GM12878 (cell line): ENCODE data around the gene SNAP29. TPM values are rescaled to one million over a fixed set of nuclear protein-coding genes. Genes with fewer than 3 reads are reported as not detected.

Source experiments
- ATAC-seq: fragments of 200-7000 bp; cut with Tn5 transposase; 3 replicates; pipeline ENCODE4 v1.9.1; 2020; ENCODE audit warnings: mild to moderate bottlenecking, moderate library complexity
- BruUV-seq: library from RNA; stranded (reverse); fragments of 400-500 nt; replicated peaks from 2 replicates; lab custom pipeline; 2021; lab: Mats Ljungman, UMichigan
- CTCF ChIA-PET: fragments of 300-600 bp; sonication (Branson Sonifier 250); formaldehyde crosslinking; extraction: SDS; loops from one replicate; lab custom pipeline; 2021; ENCODE audit warnings: inconsistent platforms; lab: Yijun Ruan, JAX
- POLR2A ChIA-PET: fragments of 350-600 bp; formaldehyde crosslinking; extraction: SDS; loops from one replicate; lab custom pipeline; 2021; ENCODE audit warnings: inconsistent platforms; lab: Charles Lee
- RAD21 ChIA-PET: fragments of 300-600 bp; sonication (Branson Sonifier 250); formaldehyde crosslinking; loops from one replicate; lab custom pipeline; 2023; ENCODE audit warnings: antibody characterized with exemption; ENCODE audit not compliant: unreplicated experiment; lab: Charles Lee
- SMC1A ChIA-PET: fragments of 300-600 bp; sonication (Branson Sonifier 250); formaldehyde crosslinking; loops from one replicate; lab custom pipeline; 2023; ENCODE audit not compliant: unreplicated experiment, uncharacterized antibody; lab: Charles Lee
- DNase-seq: peaks from one replicate; pipeline ENCODE4 v3.0.0-alpha.2; 2011; ENCODE audit warnings: low read depth, low spot score
- FAIRE-seq: peaks from 3 replicates; lab custom pipeline; 2011; peaks lifted over from hg19 to GRCh38; lab: Jason Lieb, UNC
- H2AFZ ChIP-seq: 2 replicates; pipeline ENCODE4 v1.6.0; 2011; ENCODE audit warnings: low read depth, low read length, control low read depth; ENCODE audit not compliant: control insufficient read depth
- H3K27ac ChIP-seq: 2 replicates; pipeline ENCODE4 v1.5.1; 2011; ENCODE audit warnings: control low read depth; ENCODE audit not compliant: control insufficient read depth, insufficient read depth
- H3K27me3 ChIP-seq, 2 experiments: replicated peaks in 1 of 2; 2 replicates each; pipeline versions ENCODE4 v1.6.0 to v1.6.1; 2011; ENCODE audit warnings: low read length in 1 of 2; ENCODE audit not compliant: control insufficient read depth in 2 of 2, insufficient read depth in 2 of 2
- H3K36me3 ChIP-seq, 2 experiments: 2 replicates each; pipeline ENCODE4 v1.5.1; 2011; ENCODE audit warnings: low read length in 1 of 2; ENCODE audit not compliant: control insufficient read depth in 2 of 2, insufficient read depth in 2 of 2
- H3K4me1 ChIP-seq: 2 replicates; pipeline ENCODE4 v1.6.1; 2011; ENCODE audit warnings: mild to moderate bottlenecking, low read length, moderate library complexity, mixed read lengths; ENCODE audit not compliant: control insufficient read depth, insufficient read depth
- H3K4me2 ChIP-seq: 2 replicates; pipeline ENCODE4 v1.6.0; 2011; ENCODE audit warnings: control low read depth; ENCODE audit not compliant: control insufficient read depth, insufficient read depth
- H3K4me3 ChIP-seq: fragments of 200-600 bp; sonication (generic); 2 replicates; pipeline ENCODE4 v1.5.1; 2016
- H3K79me2 ChIP-seq: 2 replicates; pipeline ENCODE4 v1.6.0; 2011; ENCODE audit warnings: low read length; ENCODE audit not compliant: control insufficient read depth, insufficient read depth
- H3K9ac ChIP-seq: 2 replicates; pipeline ENCODE4 v1.8.0; 2011; ENCODE audit warnings: low read length, control low read depth, mixed read lengths; ENCODE audit not compliant: control insufficient read depth, insufficient read depth
- H3K9me3 ChIP-seq: replicated peaks from 3 replicates; pipeline ENCODE4 v1.5.1; 2011; ENCODE audit warnings: mild to moderate bottlenecking, low read length; ENCODE audit not compliant: control insufficient read depth, insufficient read depth
- H4K20me1 ChIP-seq: 2 replicates; pipeline ENCODE4 v1.6.0; 2011; ENCODE audit not compliant: control insufficient read depth, insufficient read depth
- ASH2L ChIP-seq: fragments of 300-600, 200-600 bp; sonication (generic); IDR thresholded peaks from 2 replicates; pipeline ENCODE4 v1.6.1; 2017; ENCODE audit warnings: low read depth, mild to moderate bottlenecking, borderline replicate concordance
- BRCA1 ChIP-seq: IDR thresholded peaks from 2 replicates; pipeline ENCODE4 v1.6.1; 2011; ENCODE audit warnings: low read depth, low read length, improper control_type of control experiment
- FOS ChIP-seq: IDR thresholded peaks from 3 replicates; pipeline ENCODE4 v1.6.1; 2011; ENCODE audit warnings: borderline replicate concordance; ENCODE audit not compliant: insufficient read length; ENCODE audit errors: extremely low read depth
- GATAD2B ChIP-seq: fragments of 450-650 bp; conservative IDR thresholded peaks from 2 replicates; pipeline ENCODE4 v1.6.1; 2017; ENCODE audit warnings: low read depth, mild to moderate bottlenecking, moderate library complexity
- HDAC2 ChIP-seq: fragments of 200-600 bp; sonication (generic); IDR thresholded peaks from 2 replicates; pipeline ENCODE4 v1.6.1; 2017
- HDGF ChIP-seq: fragments of 450-650 bp; IDR thresholded peaks from 2 replicates; pipeline ENCODE4 v1.6.1; 2016; ENCODE audit warnings: antibody characterized with exemption
- NFXL1 ChIP-seq: fragments of 450-650 bp; IDR thresholded peaks from 2 replicates; pipeline ENCODE4 v1.6.1; 2017; ENCODE audit warnings: antibody characterized with exemption, mild to moderate bottlenecking, borderline replicate concordance
- NR2C2 ChIP-seq: IDR thresholded peaks from 2 replicates; pipeline ENCODE4 v1.6.1; 2011; ENCODE audit warnings: borderline replicate concordance, low read depth; ENCODE audit not compliant: control insufficient read depth, insufficient read length
- PML ChIP-seq: IDR thresholded peaks from 2 replicates; pipeline ENCODE4 v1.6.1; 2012; ENCODE audit warnings: low read length, inconsistent platforms
- POLR2A ChIP-seq: IDR thresholded peaks from 2 replicates; pipeline ENCODE4 v1.6.1; 2011; ENCODE audit warnings: low read depth, mild to moderate bottlenecking, low read length
- RCOR1 ChIP-seq: conservative IDR thresholded peaks from 2 replicates; pipeline ENCODE4 v1.6.1; 2012; ENCODE audit warnings: low read depth, low read length, improper control_type of control experiment
- SMARCA5 ChIP-seq: fragments of 450-650 bp; IDR thresholded peaks from 2 replicates; pipeline ENCODE4 v1.6.1; 2017; ENCODE audit warnings: mild to moderate bottlenecking
- SMC3 ChIP-seq: IDR thresholded peaks from 2 replicates; pipeline ENCODE4 v1.6.1; 2011; ENCODE audit warnings: low read length, improper control_type of control experiment, borderline replicate concordance
- TCF3 ChIP-seq: IDR thresholded peaks from 2 replicates; pipeline ENCODE4 v1.6.1; 2012; ENCODE audit warnings: low read depth, mild to moderate bottlenecking, low read length, borderline replicate concordance; ENCODE audit not compliant: insufficient read depth
- YY1 ChIP-seq: IDR thresholded peaks from 2 replicates; pipeline ENCODE4 v1.6.1; 2011; ENCODE audit warnings: low read depth, mild to moderate bottlenecking, low read length
- ZNF217 ChIP-seq: fragments of 450-650 bp; IDR thresholded peaks from 2 replicates; pipeline ENCODE4 v1.6.1; 2017; ENCODE audit warnings: antibody characterized with exemption, mild to moderate bottlenecking
- ZNF274 ChIP-seq: IDR thresholded peaks from one replicate; pipeline ENCODE4 v1.8.0; 2011; ENCODE audit not compliant: insufficient read length, insufficient read depth
- WGBS: methylation state at CpG from one replicate; pipeline ENCODE4 v1.1.6; 2016; ENCODE audit warnings: low lambda C conversion rate; ENCODE audit not compliant: insufficient replicate concordance, insufficient coverage; ENCODE audit errors: missing lambda C conversion rate; 5-methylcytosine and 5-hydroxymethylcytosine counted together
- in situ Hi-C: fragments of 300-500 bp; cut with MboI; formaldehyde crosslinking; loops from 9 replicates; pipeline ENCODE4 v1.14.3; 2018; ENCODE audit warnings: mixed read lengths
- intact Hi-C: fragments of 100-400 bp; cut with micrococcal nuclease; formaldehyde crosslinking; loops from one replicate; pipeline ENCODE4 v1.14.2; 2022; ENCODE audit not compliant: unreplicated experiment
- polyA plus RNA-seq, 11 experiments: library from polyadenylated mRNA; depleted of rRNA in 4 of 11; unstranded in 6 of 11; stranded (reverse) in 5 of 11; fragments of >200 nt; fragmentation: Nextera tagmentation in 4 of 11; fragmentation: Illumina TruSeq in 1 of 11; extraction: Ambion mirVana in 4 of 11; extraction: Trizol in 1 of 11; gene quantifications; 1 replicate in 1 of 11; 2 replicates in 10 of 11; pipeline versions ENCODE4 v1.2.1 to v1.2.3, GENCODE V29; 2011 to 2016; ENCODE audit warnings: inconsistent platforms in 2 of 11, missing spikeins in 2 of 11, low read depth in 1 of 11
- total RNA-seq, 4 experiments: library from RNA; depleted of rRNA in 3 of 4; stranded (reverse); fragments of >200 nt in 3 of 4; fragmentation: Illumina TruSeq in 1 of 4; extraction: Trizol in 1 of 4; gene quantifications; 2 replicates each; pipeline versions ENCODE4 v1.2.1 to v1.2.3, GENCODE V29; 2013 to 2021
- TF ChIP-seq, protein P1 (sequence below): IDR thresholded peaks from 2 replicates; pipeline ENCODE4 v1.6.1; 2012; ENCODE audit warnings: improper control_type of control experiment, low read depth, low read length; ENCODE audit not compliant: insufficient replicate concordance
- TF ChIP-seq, protein P2 (sequence below): fragments of 450-650 bp; formaldehyde crosslinking; IDR thresholded peaks from 2 replicates; pipeline ENCODE4 v1.4.0; 2020; ENCODE audit warnings: mild to moderate bottlenecking, moderate library complexity

The SNAP29 gene
- total and polyA plus RNA-seq, 10 of the 15 experiments (the other 5 are each of a cell fraction or from before 2014, with no cell fraction given): 4.7 to 45.7 (median 27.9) TPM

DNA sequence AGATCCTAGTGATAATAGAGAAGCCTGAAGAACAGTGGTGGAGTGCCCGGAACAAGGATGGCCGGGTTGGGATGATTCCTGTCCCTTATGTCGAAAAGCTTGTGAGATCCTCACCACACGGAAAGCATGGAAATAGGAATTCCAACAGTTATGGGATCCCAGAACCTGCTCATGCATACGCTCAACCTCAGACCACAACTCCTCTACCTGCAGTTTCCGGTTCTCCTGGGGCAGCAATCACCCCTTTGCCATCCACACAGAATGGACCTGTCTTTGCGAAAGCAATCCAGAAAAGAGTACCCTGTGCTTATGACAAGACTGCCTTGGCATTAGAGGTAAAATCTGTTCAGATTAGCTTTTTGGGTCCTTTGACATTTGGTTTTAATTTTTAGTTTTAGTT is 75.1 kb downstream of the SNAP29 start:
- no peaks in the 10 kb centered on the region for H3K9me3 ChIP-seq
- peaks cover 14 to 30% of the 10 kb centered on the region in 2 experiments for H3K36me3 ChIP-seq
- in situ Hi-C loops: no loop called here
- POLR2A ChIA-PET: interaction anchor here (0.6 kb wide), 2 partner anchors 21 to 63 kb away, joined by 3 to 7 read pairs; no protein-coding TSS in a partner anchor
- FAIRE-seq (no peak), ATAC-seq (no peak), DNase-seq (no peak)
- H3K4me3 ChIP-seq: no peak overlapping the region
- no peak overlapping the region for H2AFZ ChIP-seq
- H3K9ac ChIP-seq: no peak overlapping the region
- H3K27me3 ChIP-seq: no peaks in the 10 kb centered on the region
- SMC1A ChIA-PET: no interaction called here
- CTCF ChIA-PET: interaction anchor here (0.6 kb wide), 1 partner anchor 19 kb away, joined by 3 read pairs; no protein-coding TSS in a partner anchor
- intact Hi-C loops: no loop called here
- no peak overlapping the region for H3K4me2 ChIP-seq
- BruUV-seq: no TSS peak
- TF ChIP-seq HDGF: no peak
- no peak for TF ChIP-seq NR2C2
- TF ChIP-seq PML: no peak
- no peak for TF ChIP-seq YY1
- no peak for TF ChIP-seq GATAD2B
- TF ChIP-seq ZNF274: no peak
- no peak for TF ChIP-seq BRCA1
- no peak for TF ChIP-seq NFXL1
- no peak for TF ChIP-seq TCF3
- TF ChIP-seq FOS: no peak
- TF ChIP-seq HDAC2: no peak
- TF ChIP-seq ZNF217: no peak
- no peak for TF ChIP-seq POLR2A
- TF ChIP-seq, protein P1, sequence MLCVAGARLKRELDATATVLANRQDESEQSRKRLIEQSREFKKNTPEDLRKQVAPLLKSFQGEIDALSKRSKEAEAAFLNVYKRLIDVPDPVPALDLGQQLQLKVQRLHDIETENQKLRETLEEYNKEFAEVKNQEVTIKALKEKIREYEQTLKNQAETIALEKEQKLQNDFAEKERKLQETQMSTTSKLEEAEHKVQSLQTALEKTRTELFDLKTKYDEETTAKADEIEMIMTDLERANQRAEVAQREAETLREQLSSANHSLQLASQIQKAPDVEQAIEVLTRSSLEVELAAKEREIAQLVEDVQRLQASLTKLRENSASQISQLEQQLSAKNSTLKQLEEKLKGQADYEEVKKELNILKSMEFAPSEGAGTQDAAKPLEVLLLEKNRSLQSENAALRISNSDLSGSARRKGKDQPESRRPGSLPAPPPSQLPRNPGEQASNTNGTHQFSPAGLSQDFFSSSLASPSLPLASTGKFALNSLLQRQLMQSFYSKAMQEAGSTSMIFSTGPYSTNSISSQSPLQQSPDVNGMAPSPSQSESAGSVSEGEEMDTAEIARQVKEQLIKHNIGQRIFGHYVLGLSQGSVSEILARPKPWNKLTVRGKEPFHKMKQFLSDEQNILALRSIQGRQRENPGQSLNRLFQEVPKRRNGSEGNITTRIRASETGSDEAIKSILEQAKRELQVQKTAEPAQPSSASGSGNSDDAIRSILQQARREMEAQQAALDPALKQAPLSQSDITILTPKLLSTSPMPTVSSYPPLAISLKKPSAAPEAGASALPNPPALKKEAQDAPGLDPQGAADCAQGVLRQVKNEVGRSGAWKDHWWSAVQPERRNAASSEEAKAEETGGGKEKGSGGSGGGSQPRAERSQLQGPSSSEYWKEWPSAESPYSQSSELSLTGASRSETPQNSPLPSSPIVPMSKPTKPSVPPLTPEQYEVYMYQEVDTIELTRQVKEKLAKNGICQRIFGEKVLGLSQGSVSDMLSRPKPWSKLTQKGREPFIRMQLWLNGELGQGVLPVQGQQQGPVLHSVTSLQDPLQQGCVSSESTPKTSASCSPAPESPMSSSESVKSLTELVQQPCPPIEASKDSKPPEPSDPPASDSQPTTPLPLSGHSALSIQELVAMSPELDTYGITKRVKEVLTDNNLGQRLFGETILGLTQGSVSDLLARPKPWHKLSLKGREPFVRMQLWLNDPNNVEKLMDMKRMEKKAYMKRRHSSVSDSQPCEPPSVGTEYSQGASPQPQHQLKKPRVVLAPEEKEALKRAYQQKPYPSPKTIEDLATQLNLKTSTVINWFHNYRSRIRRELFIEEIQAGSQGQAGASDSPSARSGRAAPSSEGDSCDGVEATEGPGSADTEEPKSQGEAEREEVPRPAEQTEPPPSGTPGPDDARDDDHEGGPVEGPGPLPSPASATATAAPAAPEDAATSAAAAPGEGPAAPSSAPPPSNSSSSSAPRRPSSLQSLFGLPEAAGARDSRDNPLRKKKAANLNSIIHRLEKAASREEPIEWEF: no peak
- no peak for TF ChIP-seq SMC3
- no peak for TF ChIP-seq RCOR1
- no peak for TF ChIP-seq SMARCA5
- TF ChIP-seq, protein P2, sequence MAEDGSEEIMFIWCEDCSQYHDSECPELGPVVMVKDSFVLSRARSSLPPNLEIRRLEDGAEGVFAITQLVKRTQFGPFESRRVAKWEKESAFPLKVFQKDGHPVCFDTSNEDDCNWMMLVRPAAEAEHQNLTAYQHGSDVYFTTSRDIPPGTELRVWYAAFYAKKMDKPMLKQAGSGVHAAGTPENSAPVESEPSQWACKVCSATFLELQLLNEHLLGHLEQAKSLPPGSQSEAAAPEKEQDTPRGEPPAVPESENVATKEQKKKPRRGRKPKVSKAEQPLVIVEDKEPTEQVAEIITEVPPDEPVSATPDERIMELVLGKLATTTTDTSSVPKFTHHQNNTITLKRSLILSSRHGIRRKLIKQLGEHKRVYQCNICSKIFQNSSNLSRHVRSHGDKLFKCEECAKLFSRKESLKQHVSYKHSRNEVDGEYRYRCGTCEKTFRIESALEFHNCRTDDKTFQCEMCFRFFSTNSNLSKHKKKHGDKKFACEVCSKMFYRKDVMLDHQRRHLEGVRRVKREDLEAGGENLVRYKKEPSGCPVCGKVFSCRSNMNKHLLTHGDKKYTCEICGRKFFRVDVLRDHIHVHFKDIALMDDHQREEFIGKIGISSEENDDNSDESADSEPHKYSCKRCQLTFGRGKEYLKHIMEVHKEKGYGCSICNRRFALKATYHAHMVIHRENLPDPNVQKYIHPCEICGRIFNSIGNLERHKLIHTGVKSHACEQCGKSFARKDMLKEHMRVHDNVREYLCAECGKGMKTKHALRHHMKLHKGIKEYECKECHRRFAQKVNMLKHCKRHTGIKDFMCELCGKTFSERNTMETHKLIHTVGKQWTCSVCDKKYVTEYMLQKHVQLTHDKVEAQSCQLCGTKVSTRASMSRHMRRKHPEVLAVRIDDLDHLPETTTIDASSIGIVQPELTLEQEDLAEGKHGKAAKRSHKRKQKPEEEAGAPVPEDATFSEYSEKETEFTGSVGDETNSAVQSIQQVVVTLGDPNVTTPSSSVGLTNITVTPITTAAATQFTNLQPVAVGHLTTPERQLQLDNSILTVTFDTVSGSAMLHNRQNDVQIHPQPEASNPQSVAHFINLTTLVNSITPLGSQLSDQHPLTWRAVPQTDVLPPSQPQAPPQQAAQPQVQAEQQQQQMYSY: no peak
- no peak for TF ChIP-seq ASH2L
- RAD21 ChIA-PET: no interaction called here
- no peak overlapping the region for H3K27ac ChIP-seq
- H4K20me1 ChIP-seq: peaks cover 8% of the 10 kb centered on the region; the same call in 1 of the 2 replicates
- H3K4me1 ChIP-seq: no peaks in the 10 kb centered on the region
- peaks cover 77% of the 10 kb centered on the region for H3K79me2 ChIP-seq
- 83% methylated on average over 7 of the region's 7 CpGs for WGBS
